Stimulated activated CD4-positive, alpha-beta T cell treated with anti-CD3 and anti-CD28 coated beads, Interleukin-15, amount 100 ng/mL, for 24 hours (primary cell): ENCODE data around the gene KAT6B.
A peak's percentile ranks its signal among the peaks of the same experiment; 100 is the strongest.
"Not testable (repeated sequence)": the region's sequence is repeated elsewhere in the genome, so short reads cannot be mapped to it uniquely, and the experiment has no call there.

Source experiments
- DNase-seq: peaks from one replicate; pipeline ENCODE4 v3.0.0-alpha.2; 2020

KAT6B gene

DNA sequence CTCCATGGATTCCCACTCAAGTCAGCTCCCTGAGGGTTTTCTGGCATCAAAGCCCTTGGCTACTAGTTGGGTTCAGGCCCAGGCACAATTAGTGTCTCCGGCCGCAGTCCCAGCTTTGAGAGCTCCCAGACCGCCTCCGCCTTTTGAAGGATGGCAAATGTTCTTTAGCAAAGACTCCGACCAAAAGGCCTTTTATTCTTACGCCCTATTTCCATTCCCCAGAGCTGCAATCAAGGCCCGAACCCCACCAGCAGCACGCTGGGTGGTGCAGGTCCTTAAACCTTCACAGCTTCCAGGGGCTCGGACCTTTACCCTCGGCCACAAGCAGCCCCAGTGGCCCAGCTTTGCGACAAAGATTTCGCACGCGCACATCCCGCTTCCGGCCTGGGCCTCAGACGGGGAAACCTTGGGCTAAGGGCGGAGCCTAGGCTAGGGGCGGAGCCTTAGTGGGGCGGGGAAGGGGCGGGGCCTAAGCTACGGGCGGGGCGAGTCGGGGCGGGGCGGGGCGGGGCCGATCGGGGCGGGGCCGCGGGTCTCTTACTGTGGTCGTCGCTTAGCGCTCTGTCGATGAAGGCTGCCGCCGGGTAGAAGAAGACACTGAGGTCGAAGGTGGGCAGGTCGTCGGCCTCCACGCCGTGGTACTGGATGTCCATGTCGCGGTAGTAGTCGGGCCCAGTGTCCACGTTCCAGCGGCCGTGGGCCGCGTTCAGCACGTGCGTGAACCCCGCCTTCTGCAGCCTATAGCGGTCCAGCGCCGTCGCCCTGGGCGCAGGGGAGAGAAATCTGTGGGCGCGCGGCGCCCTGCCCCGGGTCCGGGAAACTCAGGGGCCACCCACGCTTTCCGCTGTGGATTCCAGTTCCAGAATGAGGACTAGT is 217.1 kb downstream of the KAT6B start:
- peak; percentile 70 for DNase-seq

DNA sequence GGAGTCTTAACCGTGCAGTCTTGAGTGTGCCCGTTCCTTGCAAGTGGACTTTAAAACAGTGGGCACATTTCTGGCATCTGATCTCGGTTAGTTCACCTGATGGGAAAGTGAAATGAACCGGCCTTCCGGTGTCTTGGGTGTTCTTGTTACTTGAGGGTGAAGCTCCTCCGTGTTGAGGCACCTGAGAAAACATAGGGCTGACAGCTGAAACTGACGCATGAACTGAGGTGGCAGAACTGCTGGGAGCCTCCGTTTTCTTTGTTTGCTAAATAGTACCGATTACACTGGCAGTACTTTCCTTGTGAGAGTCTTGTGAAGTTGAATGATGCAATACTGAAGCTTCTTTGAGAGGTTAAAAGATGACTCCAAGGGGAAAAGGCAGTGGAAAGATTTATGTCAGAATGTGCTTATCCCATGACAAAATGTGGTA is 222.3 kb downstream of the KAT6B start:
- no peak for DNase-seq

DNA sequence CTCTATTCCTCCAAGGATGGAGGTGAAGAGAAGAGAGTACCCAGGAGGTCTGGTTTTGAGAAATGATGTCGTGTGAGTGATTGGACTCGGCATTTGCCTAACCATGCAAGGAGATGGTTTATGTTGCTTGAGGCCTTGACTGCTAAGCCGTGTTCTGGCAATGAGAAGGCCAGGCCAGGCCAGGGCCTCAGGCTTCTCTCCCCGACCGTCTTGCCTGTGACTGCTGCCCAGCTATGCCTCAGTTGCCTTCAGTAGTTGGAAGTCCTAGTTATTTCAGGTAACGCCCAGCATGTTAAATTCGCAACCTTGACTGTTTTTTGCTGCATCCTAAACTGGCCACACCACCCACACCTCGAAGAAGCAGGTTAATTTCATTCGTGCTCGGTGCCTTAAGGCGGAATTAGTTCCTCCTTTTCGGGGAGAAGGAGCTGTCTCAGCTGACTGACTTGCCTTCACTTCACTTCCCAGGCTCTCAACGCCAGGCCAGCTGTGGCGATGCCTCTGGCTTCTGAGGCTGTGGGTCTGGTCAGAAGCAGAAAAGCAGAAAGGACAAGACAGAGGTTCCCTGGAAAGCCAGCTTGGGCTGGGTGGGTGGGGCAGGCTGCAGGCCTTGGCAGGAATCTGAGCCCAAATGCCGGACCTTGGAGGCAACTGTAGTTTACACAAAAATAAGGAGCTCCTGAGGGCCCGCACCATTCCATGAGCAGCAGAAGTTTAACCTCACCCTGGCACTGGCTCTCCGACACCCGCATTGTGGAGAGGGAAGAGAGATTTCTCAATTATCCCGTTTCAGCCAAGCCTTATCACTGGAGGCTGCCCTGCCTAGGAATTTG is 223.1 kb downstream of the KAT6B start:
- DNase-seq, result no peak

DNA sequence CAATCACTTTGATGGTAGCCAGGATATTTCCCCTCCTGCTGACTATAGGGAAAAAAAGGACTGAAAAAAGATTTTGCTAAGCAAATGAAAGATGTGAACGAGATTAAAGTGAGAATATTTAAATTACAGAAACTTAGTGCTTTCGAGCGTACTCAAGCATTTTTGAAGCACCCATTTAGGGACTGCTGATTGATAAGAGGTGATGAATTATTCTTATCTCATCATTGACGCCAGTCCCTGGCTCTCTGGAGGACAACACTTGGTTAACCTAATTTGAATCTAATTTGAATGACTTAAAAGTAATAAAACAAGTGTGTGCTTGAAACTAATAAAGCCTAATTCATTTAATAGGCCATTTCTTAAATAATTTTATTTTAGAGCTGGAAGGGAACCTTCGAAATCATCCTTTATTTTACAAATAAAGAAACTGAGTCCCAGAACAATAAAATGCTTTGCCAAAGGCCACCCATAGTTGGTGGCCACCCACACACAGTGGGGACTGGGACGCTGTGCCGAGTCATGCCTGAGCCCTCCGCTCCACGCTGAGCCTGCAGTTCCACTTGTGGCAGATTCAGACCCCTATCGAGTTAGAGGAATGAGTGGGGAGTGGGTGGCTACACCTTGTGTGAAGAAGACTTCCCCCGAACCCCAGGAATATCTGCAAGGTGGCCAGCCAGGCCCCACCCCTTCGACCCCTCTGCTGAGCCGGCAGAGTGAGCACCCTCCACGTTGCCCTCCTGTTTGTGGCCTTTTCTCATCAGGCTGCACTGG is 223.9 kb downstream of the KAT6B start:
- DNase-seq, result no peak

DNA sequence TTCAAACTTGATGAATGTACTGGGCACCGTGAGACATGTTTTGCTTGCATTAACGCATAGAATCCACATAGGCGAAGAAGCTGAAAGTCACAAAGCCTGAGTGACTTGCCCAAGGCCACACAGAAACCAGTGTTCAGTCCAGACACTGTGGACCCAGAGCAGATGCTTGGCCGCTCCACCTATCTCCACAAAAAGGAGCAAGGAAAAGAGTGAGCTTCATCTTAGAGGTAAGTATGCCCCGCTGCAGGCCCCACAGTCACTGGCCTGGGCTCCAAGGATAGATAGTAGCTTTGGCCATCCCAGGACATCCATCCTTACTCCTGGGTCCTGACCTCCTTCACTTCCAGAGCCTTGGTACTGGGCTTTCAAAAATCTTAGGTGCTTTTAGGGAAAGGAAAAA is 224.9 kb downstream of the KAT6B start:
- no peak for DNase-seq

DNA sequence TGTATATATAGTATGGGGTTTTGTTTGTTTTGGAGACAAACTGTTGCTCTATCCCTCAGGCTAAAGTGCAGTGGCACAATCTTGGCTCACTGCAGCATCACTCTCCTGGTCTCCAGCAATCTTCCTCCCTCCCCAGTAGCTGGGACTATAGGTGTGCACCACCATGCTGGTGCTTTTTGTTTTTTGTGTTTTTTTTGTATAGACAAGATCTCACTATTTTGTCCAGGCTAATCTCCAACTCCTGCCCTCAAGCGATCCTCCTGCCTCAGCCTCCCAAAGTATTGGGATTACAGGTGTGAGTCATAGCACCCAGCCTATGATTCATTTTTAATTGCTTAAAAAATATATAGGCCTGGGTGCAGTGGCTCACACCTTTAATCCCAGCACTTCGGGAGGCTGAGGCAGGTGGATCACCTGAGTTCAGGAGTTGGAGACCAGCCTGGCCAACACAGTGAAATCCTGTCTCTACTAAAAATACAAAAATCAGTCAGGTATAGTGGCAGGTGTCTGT is 229.6 kb downstream of the KAT6B start:
- not testable (repeated sequence) for DNase-seq

DNA sequence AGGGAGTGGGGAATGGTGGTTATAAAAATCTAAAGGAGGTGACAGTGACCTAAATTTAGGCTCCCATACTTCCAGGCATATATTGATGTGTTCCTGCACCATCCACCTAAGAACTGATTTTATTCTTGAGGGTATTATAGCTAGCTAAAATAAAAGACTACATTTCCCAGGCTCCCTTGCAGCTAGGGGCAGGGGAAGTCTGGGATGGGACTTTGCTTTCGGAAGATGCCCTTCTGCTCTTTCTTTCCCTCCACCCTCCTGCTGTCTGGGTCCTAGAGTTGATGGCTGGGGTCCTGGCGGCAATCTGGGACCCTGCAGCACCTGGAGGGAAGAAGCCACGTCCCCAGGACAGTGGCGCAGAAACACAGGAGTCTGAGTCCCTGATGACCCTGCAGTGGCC is 231.3 kb downstream of the KAT6B start:
- no peak for DNase-seq

DNA sequence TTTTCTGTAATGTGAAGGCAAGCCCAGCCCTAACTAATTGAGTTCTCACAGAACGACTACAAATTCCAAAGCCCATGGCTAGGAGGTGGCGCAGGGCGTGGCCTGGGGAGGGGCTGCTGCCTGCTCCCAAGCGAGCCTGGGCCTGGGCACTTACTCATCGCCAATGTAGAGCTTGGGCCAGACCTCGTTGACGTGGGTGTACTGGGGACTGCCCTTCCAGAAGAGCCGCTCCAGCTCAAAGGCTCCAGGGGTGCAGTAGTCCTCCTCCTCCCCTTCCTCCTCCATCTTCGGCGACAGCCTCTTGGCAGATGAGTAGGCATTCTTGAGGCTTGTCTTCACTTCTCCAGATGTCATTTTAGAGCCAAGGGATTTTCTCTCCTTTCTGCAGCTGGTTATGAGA is 231.8 kb downstream of the KAT6B start:
- DNase-seq, result no peak

DNA sequence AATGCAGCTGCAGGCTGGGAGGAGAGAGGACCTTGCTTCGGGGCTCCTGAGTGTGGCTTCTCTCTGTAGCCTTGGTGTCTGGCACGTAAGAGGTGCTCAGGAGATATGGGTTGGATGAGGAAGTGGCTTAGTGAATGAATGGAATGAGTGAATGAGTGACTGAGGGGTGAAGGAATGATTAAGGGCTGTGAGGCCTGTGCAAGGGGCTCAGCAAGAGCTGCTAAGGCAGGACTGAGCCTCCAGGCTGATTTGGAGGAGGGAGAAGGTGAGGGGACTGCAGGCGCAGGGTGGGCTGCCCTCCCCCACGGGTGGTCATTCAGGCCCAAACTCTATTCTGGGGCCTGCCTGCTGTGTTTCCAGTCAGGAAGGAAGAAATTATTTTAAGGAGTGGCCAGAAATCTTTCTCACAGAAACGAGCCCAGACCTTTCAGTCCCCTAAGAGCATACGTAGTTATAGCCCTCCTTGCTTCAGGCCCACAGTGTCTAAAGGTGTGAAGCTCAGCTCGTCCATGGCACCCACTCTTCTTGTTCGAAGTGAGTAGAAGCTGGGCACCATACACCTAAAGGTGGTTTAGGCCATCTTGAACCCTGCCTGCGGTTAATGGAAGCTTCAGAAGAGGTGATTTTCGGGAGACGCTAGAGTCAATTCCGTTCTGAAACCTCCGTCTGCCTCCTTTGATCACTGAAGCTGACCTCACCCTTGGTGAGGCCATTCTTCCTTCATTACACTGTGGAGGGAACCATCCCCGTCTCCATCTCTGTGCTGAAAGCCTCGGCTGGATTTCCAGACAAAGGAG is 235.5 kb downstream of the KAT6B start:
- DNase-seq, result no peak

DNA sequence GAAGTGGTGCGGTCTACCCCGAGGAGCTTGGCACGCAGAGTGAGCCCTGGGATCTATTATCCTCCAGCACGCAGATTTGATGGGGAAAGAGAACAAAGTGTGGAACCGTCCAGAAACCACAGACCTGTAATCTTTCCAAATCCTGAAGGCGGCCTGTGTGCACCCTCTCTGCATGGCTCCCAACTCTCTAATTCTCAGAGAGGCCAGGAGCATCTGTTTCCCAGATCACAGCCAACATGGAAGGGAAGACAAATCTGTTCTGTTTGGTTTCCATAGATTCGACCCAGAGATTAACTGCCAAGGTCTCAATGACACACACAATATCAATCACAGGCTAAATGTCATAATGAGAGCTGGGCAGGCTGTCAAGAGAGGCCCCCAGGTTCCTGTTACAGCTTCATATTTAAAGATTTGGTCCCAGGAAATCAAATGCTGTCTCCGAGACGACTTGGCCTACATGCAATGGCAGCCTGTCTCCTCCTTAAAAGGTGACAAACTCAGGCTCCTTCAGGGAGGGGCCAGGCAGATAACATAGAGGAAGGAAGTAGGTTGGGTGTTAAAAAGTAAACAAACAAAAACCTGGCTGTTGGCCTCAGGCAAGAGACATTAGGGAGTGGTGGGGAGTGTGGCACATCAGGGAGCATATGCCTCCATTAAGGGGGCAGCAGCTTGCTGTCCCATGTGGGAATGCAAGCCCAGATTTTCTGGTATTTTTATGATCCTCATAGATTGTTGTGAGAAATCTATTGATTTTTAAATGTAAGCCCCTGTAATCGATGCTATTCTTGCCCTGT is 236.3 kb downstream of the KAT6B start:
- DNase-seq, result no peak

DNA sequence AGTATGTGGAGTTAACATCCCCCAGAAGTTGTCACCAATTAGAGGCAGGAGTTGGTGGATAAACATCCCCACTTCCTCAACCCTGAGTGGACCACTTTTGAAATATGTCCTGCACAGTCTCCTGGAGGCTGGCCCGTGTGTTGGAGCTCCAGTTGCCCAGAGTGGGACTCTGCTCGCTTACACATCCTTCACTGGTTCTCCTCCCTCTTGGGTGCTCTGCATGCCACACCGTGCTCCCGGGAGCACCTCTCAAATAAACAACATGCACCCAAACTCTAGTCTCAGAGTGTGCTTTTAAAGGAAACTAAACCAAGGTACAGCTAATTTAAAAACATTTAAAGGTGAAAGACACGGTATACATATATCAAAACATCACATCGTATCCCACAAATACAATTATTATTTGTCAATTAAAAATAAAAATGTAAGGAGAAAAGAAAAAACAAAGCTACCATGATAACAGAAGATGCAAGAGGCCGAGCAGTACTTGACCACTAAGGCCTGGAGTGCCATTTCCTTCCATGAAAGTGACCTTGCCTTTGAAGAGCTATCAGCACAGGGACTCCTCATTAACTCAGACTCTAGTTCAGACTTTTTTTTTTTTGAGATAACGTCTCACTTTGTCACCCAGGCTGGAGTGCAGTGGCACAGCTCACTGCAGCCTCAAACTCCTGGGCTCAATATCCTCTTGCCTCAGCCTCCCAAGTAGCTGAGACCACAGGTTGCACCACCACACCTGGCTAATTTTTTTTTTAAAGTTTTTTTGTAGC is 237.2 kb downstream of the KAT6B start:
- no peak for DNase-seq

DNA sequence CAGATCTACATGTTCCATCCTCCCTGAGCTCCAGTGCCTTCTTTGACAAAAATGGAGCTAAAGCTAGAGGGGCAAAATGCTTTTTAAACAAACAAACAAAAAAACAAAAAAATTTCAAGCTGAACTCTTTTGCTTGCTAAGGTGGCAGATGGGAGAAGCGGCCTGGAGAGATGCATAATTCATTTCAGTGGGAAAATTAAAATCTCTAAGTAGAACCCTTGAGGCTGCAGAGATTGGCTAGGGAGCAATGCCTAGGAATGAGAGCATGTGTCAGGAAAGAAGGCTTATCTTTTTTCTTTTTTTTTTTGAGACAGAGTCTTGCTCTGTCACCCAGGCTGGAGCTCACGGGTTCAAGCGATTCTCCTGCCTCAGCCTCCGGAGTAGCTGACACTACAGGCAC is 238.7 kb downstream of the KAT6B start:
- DNase-seq, result no peak

DNA sequence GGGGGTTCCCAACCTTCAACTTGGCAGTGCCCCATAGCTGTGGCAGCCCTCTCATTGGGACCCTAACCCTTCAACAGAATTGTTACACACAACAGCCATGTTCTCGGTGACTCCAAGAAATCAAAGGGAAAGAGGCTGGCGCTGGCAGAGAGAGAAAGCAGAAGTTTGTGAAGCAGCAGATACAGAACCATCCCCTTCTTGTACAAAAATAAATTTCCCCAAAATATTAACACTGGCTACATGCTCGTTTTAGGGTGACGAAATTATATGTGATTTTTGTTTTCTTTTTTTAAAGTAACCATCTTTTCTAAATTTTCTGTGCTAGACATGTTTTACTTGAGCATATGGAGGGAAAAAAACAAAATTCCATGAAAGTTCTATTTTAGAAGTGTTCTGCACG is 239.9 kb downstream of the KAT6B start:
- no peak for DNase-seq

DNA sequence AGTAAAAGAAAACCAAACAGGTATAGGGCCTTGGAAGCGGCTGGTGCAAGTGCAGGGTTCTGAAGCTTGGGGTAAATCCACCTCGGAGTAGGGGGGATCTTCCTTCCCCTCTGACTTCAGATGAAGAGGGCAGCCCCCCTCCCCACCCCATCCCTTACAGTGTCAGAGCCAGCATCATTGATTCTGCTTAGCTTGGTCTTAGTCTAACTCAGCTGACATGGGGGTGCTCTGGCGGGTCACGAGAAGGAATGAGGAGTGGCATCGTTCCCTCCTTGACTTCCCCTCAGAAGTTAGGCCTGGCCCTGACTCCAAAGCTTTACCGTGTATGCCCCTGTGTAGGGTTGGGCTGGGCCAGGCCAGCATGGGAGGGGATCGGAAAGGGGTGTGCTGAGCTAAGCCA is 240.9 kb downstream of the KAT6B start:
- DNase-seq, result no peak

DNA sequence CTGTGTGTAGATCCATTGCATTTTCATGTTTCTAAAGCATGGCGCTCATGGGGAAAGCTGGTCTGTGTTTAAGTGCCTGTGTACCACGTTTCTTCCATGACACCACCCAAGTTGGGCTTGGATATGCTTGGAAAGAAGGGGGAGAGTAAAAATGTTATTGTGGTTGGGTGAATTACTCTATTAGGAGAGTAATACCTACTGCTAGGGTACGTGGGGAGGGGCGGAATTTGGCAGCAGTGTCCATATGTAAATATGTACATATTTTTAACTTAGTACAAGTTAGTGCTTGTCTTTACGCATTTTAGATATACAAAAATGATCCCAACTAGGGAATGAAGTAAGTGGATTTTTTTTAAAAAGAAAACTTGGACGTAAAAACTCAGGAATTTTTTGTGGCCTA is 242.1 kb downstream of the KAT6B start:
- no peak for DNase-seq

DNA sequence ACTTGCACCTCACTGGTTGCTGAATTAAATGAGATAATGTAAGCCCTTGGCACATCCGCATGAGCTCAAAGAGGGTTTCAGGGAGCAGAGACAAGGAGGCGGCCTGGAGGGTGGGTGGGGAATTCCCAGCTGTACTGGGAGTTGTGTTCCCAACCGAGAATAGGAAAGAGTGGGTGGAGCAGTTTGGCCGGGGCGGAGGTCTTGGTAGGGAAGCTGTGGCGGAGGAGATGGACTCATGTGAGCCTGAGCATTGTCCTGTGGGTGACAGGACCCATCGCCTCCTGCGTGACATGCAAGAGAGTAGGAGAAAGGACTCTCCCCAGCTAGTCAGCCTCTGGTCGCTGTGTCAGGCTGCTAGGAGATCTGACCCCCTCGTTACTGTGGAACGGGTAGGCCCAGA is 244.1 kb downstream of the KAT6B start:
- DNase-seq, result no peak

DNA sequence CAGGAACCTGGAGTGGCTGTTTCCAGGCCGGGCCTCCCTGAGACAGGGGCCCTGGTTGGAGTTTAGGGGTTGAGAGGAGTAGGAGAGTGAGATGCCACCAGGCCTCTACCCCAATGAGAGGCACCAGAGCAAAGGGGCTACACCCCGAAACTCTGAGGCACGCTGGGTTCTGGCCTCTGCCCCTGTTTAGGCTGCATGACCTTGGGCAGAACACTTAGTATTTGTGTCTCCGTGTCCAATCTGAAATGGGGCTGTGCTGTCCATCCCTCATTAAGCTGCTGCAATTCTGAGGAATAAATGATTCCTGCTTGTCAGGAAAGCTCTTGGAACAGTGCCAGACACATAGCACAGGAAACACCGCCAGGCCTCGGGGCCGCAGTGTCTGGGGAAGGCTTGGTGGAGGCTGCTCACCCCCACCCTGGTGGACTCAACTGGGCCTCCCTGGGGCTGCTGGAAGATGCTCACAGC is 244.6 kb downstream of the KAT6B start:
- no peak for DNase-seq

DNA sequence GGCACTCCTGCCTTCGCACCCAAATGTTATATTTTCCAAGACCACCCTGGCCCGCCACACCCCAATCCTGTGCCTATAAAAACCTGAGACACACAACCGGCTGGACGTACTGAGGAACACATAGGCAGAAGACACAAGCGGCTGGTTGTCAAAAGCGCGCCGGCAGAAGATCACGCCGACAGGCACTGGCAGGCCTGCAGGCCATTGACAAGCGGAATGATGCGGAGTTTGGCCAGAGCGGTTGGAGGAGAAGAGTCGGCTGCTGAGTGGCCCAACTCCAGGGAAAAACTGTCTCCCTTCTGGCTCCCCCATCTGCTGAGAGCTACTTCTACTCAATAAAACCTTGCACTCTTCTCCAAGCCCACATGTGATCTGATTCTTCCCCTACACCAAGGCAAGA is 245.4 kb downstream of the KAT6B start:
- no peak for DNase-seq

DNA sequence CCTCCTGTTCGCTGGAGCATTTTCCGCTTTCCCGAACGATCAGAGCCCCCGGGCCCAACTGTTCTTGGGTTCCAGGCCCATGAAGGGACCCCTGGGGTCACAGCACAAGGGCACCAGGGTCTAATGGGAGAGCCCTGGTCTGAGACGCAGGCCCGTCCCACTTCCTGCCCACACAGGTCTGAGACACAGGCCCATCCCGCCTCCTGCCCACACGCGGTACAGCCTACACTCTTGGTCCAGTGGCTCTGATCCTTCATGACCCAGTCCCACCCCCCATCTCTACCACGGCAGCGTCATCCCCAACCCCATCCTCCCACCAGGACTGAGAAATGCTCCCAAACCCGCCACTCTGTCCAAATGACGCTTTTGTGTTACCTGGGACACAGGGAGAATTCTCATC is 246.3 kb downstream of the KAT6B start:
- DNase-seq, result no peak

DNA sequence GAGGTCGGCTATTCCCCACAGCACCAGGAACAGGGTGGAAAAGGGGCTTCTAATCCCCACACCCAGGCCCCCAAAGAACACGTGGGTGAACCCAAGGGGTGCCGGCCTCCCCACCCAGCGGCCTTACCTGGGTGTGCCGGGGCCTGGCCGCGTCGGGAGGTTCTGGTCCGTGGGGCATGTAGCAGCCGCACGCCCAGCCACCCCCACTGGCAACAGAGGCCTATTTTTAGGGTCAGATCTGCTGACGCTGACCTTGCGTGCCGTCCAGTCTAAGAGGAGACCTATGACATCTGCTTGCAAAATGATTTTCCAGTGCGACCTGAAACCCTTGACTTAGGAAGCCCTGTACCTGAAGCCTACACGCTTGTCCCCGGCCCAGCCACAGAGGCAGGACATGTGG is 247.0 kb downstream of the KAT6B start:
- no peak for DNase-seq
